ENCODE data around the gene RAB20.
"Not testable (repeated sequence)": the region's sequence is repeated elsewhere in the genome, so short reads cannot be mapped to it uniquely, and the experiment has no call there.

Gene RAB20

DNA sequence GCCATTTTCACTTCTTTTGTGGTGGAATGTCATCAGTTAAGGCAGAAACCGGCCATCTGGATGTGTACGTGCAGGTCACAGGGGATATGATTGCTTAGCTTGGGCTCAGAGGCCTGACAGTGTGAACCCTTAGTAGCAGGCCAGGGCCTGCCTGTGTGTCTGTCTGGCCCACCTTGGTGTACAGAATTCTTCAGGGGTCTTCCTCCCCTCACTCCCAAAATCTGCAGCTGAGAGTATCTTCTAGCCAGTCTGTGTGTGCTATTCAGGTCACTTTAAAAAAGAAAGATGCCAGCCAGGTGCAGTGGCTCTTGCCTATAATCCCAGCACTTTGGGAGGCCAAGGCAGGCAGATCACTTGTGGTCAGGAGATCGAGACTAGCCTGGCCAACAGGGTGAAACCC, 74.6 kb downstream of the RAB20 start:
- not testable (repeated sequence) for DNase-seq

DNA sequence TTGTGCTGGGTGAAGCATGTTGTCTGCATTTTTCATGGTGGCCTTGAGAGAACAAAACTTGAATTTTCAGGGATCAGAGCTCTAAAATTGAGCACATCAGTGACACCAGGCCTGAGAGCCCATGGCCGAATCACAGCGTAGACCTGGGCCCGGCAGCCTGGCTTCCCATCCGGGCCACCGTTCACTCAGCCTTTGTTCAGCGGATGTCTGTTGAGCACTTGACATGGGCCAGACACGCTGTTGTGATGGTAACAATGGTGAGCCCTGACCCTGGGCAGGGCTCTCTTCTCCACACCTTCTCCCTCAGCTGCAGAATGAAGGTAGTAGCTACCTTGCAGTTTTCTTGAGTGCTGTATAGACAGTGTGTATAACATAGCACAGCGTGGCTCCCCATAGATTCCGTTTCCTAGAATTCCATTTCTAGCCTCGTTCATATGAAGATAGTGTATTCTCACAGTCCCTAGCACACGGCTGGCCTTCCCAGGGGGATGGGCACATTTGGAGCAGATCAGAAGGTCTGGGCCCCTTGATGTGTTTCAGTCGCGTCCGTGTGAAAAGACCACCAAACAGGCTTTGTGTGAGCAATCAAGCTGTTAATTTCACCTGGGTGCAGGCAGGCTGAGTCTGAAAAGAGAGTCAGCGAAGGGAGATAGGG, 75.3 kb downstream of the RAB20 start:
- DNase-seq = no peak

DNA sequence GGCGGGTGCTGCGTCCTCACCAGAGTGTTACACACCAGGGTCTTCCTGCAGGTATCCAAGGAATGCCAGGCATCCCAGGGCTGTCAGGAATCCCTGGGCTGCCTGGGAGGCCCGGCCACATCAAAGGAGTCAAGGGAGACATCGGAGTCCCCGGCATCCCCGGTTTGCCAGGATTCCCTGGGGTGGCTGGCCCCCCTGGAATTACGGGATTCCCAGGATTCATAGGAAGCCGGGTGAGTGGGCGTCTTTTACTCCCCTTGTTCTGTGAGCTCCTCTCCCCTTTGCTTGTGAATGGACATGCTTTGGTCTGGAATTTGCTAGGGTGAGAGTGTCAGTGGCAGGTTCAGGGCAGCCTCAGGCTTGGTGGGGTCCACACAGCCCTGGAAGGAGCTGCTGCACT, 75.9 kb downstream of the RAB20 start:
- no peak for DNase-seq

DNA sequence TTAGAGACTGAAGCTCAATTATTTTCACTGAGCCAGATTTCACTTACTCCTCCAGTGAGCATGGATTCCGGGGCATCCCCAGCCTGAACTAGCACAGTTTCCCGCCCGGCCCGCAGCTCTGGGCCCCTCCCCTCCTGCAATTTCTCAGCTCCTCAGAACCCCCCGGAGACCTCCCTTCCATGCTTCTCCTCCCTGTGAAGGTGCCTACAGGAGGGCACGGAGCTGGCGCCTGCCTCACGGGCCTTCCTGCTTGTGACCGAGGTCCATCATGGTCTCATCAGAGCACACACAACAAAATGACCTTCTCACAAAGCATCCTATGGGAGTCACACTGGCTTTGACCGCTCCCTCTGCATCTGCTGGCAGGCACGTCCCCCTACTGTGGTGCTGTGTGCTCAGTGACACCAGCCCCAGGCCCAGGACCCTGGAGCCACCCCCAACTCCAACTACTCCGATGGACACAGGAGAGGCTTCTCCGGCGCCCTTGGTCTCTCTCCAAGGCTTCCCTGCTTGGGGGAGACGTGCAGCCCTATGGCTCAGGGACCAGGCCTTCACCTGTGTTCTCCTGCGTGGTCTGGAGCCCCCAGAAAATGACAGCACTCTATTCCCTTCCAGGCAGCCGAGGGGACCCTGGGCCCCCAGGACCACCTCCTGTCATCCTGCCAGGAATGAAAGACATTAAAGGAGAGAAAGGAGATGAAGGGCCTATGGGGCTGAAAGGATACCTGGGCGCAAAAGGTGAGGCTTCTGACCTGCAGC, 77.1 kb downstream of the RAB20 start:
- no peak for DNase-seq

DNA sequence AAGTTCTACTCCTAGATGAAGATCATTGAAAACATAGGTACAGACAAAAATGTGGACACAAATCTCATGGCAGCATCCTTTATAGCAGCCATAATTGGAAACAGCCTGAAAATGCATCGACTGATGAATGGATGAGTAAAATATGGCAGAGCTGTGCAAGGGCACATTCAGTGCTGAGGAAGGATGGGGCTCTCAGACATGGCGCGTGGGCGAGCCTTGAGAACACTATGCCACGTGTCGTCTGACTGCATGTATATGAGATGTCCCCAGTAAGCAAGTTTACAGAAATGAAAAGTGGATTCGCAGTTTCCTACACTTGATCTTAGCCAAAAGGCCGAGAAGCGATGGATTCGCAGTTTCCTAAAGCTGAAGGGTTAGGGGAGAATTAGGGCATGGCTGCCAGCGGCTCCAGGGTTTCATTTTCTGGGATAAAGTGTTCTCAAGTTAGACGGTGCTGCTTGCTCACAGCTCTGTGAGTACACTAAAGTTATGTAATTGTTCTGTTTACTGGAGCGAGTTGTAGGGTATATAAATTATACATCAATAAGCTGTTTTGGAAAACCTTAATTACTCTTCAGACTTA, 78.0 kb downstream of the RAB20 start:
- no peak for DNase-seq

DNA sequence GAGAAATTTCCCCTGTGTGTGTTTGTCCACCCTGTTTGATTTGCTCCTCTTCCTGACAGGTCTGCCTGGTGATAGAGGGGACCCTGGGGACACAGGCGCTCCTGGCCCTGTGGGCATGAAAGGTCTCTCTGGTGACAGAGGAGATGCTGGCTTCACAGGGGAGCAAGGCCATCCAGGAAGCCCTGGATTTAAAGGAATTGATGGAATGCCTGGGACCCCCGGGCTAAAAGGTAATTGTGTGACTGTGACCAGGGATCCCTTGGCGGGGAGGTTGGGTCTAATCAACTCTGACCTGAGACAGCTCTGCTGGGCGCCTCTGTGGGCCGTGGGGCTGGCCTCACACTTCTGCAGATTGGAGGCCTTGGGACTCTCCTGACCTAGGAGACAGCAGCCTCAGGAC, 81.4 kb downstream of the RAB20 start:
- DNase-seq = no peak

DNA sequence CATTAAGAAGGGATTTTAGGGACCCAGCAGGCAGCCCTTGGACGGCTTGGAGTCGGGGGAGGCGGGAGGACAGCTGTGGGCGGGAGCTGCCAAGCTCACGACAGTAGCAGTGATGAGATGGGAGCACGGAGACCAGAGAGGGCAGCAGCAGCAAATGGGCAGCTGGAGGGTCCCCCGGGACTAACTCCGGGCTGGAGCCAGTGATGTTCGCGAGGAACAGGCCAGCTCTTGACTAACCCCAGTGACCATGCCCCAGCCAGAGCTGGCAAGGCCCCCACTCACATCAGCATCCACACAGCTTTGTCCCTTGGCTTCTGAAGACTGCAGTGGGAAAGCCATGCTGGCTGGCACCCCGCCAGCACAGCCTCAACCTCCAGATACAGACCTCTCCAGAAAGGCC, 81.9 kb downstream of the RAB20 start:
- no peak for DNase-seq

DNA sequence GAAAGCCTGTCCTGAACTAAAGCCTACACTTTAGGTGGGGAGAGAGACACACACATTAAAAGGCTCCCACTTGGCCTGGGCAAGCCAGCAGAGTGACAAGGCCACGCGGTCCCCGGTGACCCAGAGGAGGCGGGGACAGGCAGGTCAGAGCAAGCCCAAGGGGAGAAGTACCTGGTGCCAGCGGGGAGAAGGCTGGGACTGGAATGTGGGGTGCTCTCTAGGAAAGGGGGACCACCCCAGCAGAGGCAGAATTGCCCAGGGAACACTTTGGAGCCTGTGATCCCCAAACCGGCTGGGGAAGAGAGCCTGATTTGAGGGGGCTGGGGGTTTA, 82.3 kb downstream of the RAB20 start:
- DNase-seq = no peak

DNA sequence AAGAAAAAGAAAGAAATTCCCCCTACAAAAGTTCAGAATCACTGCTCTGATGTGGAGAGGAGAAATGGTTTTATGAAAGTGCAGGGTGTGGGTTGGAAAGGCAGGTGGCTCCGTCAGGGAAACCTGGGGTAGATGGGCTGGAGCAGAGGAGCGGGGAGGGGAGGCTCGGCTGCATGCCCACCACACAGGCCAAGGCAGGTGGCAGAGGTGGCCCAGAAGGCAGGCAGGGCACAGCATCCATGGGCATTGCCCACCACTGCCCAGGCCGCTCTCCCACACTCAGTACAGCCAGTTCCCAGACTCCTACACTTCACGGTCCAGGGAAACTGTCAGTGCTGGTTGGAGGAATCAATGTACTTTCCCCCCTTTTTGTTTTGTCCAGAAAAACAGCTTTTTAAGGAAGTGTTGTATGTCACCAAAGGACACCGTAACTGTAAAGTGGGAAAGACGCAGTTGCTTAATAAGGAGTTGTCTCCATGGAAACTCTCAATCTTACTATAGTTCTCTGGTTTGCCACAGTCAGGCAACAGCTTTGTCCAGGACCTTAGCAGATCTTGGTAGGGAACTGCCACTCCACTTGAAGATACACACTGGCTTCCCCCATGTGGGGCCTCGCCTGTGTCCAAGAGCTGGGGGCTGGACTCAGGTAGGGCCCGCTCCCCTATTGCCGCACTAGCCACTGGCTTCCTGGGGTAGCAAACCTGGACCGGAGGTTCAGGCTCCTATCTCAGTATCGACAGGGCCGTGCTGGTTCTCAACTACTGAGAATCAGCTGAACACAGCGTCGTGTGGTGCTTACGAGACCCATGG, 82.9 kb downstream of the RAB20 start:
- no peak for DNase-seq

DNA sequence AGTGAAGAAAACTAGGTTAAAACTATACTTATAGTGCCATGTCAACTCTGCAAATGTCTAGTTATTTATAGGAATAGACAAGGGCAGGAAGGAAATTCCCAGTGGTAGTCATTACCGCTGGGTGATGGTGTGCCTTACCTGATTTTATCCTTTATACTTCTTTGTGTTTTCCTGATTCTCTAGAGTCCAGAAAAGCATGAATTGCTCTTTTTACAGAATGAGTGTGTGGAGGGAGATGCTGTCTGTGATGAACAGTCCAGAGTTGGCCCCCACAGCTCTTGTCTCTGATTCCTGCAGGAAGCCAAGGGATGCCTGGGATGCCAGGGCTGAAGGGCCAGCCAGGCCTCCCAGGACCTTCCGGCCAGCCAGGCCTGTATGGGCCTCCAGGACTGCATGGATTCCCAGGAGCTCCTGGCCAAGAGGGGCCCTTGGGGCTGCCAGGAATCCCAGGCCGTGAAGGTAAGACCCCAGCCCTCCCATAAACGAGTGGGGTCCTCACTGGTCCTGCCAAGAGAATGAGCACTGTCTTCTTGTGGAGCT, 83.7 kb downstream of the RAB20 start:
- DNase-seq = no peak

DNA sequence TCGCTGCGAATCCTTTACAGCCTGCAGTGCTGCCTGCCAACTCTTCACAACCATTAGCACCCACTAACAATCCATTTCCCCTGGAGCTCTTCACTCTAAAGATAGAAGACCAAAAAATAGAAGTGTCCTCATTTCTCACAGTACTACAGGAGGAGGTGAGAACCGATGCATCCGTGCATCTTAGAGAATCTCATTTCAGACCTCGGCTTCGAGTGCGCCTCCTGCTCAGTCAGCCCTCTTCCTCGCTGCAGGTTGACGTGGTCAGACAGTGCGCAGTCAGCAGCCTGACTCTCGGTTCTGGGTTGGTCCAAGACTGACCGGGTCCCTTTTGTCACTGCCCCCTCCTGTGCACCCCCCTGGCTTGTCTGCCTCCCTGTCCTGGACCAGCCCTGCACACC, 85.3 kb downstream of the RAB20 start:
- DNase-seq = no peak

DNA sequence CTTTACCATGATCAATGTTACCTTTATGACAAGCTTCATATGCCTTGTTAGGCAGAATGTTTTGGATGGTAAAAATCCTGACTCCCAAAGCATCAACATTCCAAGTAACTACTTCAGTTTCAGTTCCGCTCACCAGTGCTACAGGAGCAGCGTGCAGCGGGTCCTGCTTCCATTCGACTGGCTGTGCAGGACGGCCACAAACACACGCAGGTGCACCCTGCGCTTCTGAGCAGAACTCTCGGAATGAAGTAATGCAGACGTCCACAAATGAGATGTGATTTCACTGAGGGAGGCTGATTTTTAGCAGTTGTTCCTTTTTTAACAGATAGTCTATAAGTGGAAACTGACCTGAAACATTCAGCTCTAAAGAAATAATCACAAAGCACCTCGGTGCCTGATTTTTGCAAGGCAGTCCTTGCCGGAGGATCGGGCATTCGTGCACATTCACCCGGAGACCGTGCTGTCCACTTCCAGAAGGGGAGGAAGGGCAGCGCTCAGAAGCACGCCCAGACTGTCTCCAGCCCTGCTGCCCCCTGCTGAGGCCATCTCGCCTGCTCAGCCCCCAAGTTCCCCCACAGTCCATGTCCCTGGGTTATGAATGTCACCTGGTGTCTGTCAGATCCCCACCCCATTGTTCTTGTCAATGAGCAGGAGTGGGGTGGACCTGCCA, 85.8 kb downstream of the RAB20 start:
- DNase-seq = no peak

DNA sequence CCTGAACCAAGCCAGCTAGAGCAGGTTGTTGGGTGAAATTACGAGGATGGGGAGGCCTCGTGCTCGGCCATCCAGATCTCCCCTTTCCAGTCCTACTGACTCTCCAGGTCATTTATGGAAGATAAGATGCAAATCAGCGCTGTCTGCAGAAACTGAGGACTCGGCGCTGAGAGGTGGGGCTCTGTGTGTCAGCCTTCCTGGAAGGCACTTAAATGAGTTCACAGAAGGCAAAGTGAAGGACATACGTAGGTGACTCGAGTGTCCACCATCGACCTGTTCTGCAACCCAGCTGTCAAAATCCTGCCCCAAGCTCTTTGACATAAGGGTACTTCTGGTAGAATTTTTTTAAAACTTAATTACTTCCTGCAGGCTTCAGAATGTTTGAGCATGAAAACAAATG, 86.4 kb downstream of the RAB20 start:
- peak; percentile 30 for DNase-seq

DNA sequence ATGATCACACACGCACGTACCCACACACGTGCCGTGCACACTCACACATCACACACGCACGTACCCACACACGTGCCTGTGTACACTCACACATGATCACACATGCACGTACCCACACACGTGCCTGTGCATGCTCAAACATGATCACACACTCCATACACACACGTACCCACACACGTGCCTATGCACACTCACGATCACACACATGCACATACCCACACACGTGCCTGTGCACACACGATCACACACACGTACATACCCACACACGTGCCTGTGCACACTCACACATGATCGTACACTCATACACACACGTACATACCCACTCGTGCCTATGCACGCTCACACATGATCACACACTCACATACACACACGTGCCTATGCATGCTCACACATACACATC, 86.8 kb downstream of the RAB20 start:
- no peak for DNase-seq
